A549 (cell line): ENCODE results near the gene DNM3. TPM values are rescaled to one million over a fixed set of nuclear protein-coding genes. Genes with fewer than 3 reads are reported as not detected.

Experiments used
- ATAC-seq, 2 experiments: fragments of 200-7000 bp in 1 of 2; fragments of >200 bp in 1 of 2; cut with Nextera tagmentation in 1 of 2; cut with Tn5 transposase in 1 of 2; 3 replicates each; pipeline versions ENCODE4 v1.8.0 to v1.9.1; 2018 to 2020; ENCODE audit warnings: mild to moderate bottlenecking in 1 of 2, moderate library complexity in 1 of 2
- CTCF ChIA-PET: fragments of 300-600 bp; sonication (Branson Sonifier 250); formaldehyde crosslinking; extraction: SDS; loops from one replicate; lab custom pipeline; 2021; ENCODE audit warnings: antibody characterized with exemption, inconsistent platforms; lab: Yijun Ruan, JAX
- POLR2A ChIA-PET: fragments of 350-600 bp; formaldehyde crosslinking; extraction: SDS; loops from one replicate; lab custom pipeline; 2021; ENCODE audit warnings: antibody characterized with exemption, inconsistent platforms; lab: Yijun Ruan, JAX
- DNase-seq, 2 experiments: peaks; one replicate each; pipeline versions ENCODE4 v3.0.0 to v3.0.0-alpha.2; 2011 to 2016; ENCODE audit warnings: low read depth in 1 of 2, low spot score in 1 of 2
- FAIRE-seq: peaks from 2 replicates; lab custom pipeline; 2011; peaks lifted over from hg19 to GRCh38; lab: Jason Lieb, UNC
- H3K27ac ChIP-seq, 2 experiments: fragments of >200 bp; sonication (Bioruptor Twin); formaldehyde crosslinking; 3 replicates each; pipeline ENCODE4 v1.5.1; 2016 to 2017
- H3K4me1 ChIP-seq: fragments of >200 bp; sonication (Bioruptor Twin); formaldehyde crosslinking; 3 replicates; pipeline ENCODE4 v1.6.1; 2016
- H3K4me2 ChIP-seq: fragments of >200 bp; sonication (Bioruptor Twin); formaldehyde crosslinking; 3 replicates; pipeline ENCODE4 v1.6.1; 2016
- H3K4me3 ChIP-seq: fragments of >200 bp; sonication (Bioruptor Twin); formaldehyde crosslinking; 3 replicates; pipeline ENCODE4 v1.5.1; 2016
- H3K9me3 ChIP-seq: fragments of >200 bp; sonication (Bioruptor Twin); formaldehyde crosslinking; 3 replicates; pipeline ENCODE4 v1.6.1; 2016
- CEBPB ChIP-seq, 2 experiments: fragments of >200 bp in 1 of 2; sonication (Bioruptor Twin) in 1 of 2; formaldehyde crosslinking in 1 of 2; IDR thresholded peaks; 2 replicates each; pipeline ENCODE4 v1.6.1; 2012 to 2016
- CTCF ChIP-seq: fragments of >200 bp; sonication (Bioruptor Twin); formaldehyde crosslinking; IDR thresholded peaks from 3 replicates; pipeline ENCODE4 v1.5.1; 2016
- E2F6 ChIP-seq: IDR thresholded peaks from 2 replicates; pipeline ENCODE4 v1.6.1; 2012; ENCODE audit warnings: low read depth, borderline replicate concordance
- EHF ChIP-seq: fragments of 250-450 bp; sonication (Bioruptor Pico); IDR thresholded peaks from 2 replicates; pipeline ENCODE4 v1.5.0; 2020; ENCODE audit warnings: mild to moderate bottlenecking
- ELK1 ChIP-seq: fragments of 150-350 bp; IDR thresholded peaks from 2 replicates; pipeline ENCODE4 v1.6.1; 2014; ENCODE audit warnings: low read depth, mild to moderate bottlenecking, low read length
- FOSB ChIP-seq: fragments of 250-450 bp; sonication (Bioruptor Pico); IDR thresholded peaks from 2 replicates; pipeline ENCODE4 v1.5.0; 2020; ENCODE audit warnings: mild to moderate bottlenecking, moderate library complexity
- GATA3 ChIP-seq: IDR thresholded peaks from 2 replicates; pipeline ENCODE4 v1.6.1; 2012; ENCODE audit warnings: borderline replicate concordance
- HDAC2 ChIP-seq: fragments of 200-600 bp; sonication (generic); IDR thresholded peaks from 2 replicates; pipeline ENCODE4 v1.6.1; 2016
- HMGXB4 ChIP-seq: fragments of 250-450 bp; sonication (Bioruptor Pico); IDR thresholded peaks from 2 replicates; pipeline ENCODE4 v1.5.0; 2021; ENCODE audit warnings: mild to moderate bottlenecking, moderate library complexity, borderline replicate concordance
- JUN ChIP-seq, 2 experiments: fragments of >200 bp; sonication (Bioruptor Twin); formaldehyde crosslinking; IDR thresholded peaks; 2 replicates in 1 of 2; 3 replicates in 1 of 2; pipeline ENCODE4 v1.6.1; 2016 to 2017
- KDM1A ChIP-seq: fragments of 200-600 bp; sonication (generic); IDR thresholded peaks from 2 replicates; pipeline ENCODE4 v1.6.1; 2016; ENCODE audit warnings: low read depth, mild to moderate bottlenecking
- KDM5A ChIP-seq: fragments of 200-600 bp; sonication (generic); IDR thresholded peaks from 2 replicates; pipeline ENCODE4 v1.6.1; 2016; ENCODE audit warnings: antibody characterized with exemption, mild to moderate bottlenecking
- MAX ChIP-seq: IDR thresholded peaks from 2 replicates; pipeline ENCODE4 v1.6.1; 2012
- MYC ChIP-seq: IDR thresholded peaks from 2 replicates; pipeline ENCODE4 v1.6.1; 2012; ENCODE audit warnings: mild to moderate bottlenecking, inconsistent platforms, low read length, improper control_type of control experiment, borderline replicate concordance
- NR3C1 ChIP-seq: fragments of >200 bp; sonication (Bioruptor Twin); formaldehyde crosslinking; IDR thresholded peaks from 3 replicates; pipeline ENCODE4 v1.6.1; 2017
- PHF8 ChIP-seq: fragments of 200-600 bp; sonication (generic); IDR thresholded peaks from 2 replicates; pipeline ENCODE4 v1.6.1; 2016; ENCODE audit warnings: low read depth, mild to moderate bottlenecking, antibody characterized with exemption, moderate library complexity, borderline replicate concordance
- POLR2A ChIP-seq: IDR thresholded peaks from 2 replicates; pipeline ENCODE4 v1.6.1; 2012; ENCODE audit warnings: mild to moderate bottlenecking, low read length
- RAD21 ChIP-seq, 2 experiments: fragments of >200 bp in 1 of 2; sonication (Bioruptor Twin) in 1 of 2; formaldehyde crosslinking in 1 of 2; IDR thresholded peaks in 1 of 2; conservative IDR thresholded peaks in 1 of 2; 2 replicates in 1 of 2; 3 replicates in 1 of 2; pipeline ENCODE4 v1.6.1; 2012 to 2018; ENCODE audit warnings: inconsistent platforms in 1 of 2
- RARB ChIP-seq: fragments of 250-450 bp; sonication (Bioruptor Pico); IDR thresholded peaks from 2 replicates; pipeline ENCODE4 v1.8.0; 2021; ENCODE audit warnings: mild to moderate bottlenecking, moderate library complexity
- SMC3 ChIP-seq: fragments of >200 bp; sonication (Bioruptor Twin); formaldehyde crosslinking; IDR thresholded peaks from 3 replicates; pipeline ENCODE4 v1.6.1; 2018; ENCODE audit warnings: inconsistent platforms
- SREBF2 ChIP-seq: fragments of 450-650 bp; IDR thresholded peaks from 2 replicates; pipeline ENCODE4 v1.6.1; 2014; ENCODE audit warnings: mild to moderate bottlenecking, moderate library complexity
- TFCP2L1 ChIP-seq: fragments of 250-450 bp; sonication (Bioruptor Pico); IDR thresholded peaks from 2 replicates; pipeline ENCODE4 v1.5.0; 2021; ENCODE audit warnings: mild to moderate bottlenecking
- TP53 ChIP-seq: fragments of 250-450 bp; sonication (Bioruptor Pico); IDR thresholded peaks from 2 replicates; pipeline ENCODE4 v1.5.0; 2021; ENCODE audit warnings: mild to moderate bottlenecking, moderate library complexity
- ZC3H11A ChIP-seq: fragments of 450-650 bp; IDR thresholded peaks from 2 replicates; pipeline ENCODE4 v1.6.1; 2014; ENCODE audit warnings: antibody characterized with exemption, mild to moderate bottlenecking
- ZFP36 ChIP-seq: fragments of 450-650 bp; IDR thresholded peaks from 2 replicates; pipeline ENCODE4 v1.6.1; 2014; ENCODE audit warnings: borderline replicate concordance; ENCODE audit not compliant: partially characterized antibody
- ZSCAN20 ChIP-seq: fragments of 250-450 bp; sonication (Bioruptor Pico); IDR thresholded peaks from 2 replicates; pipeline ENCODE4 v1.8.0; 2022; ENCODE audit warnings: mild to moderate bottlenecking, moderate library complexity
- WGBS: methylation state at CpG from one replicate; pipeline ENCODE4 v1.1.6; 2017; ENCODE audit errors: missing lambda C conversion rate; 5-methylcytosine and 5-hydroxymethylcytosine counted together
- polyA plus RNA-seq, 4 experiments: library from polyadenylated mRNA; depleted of rRNA in 3 of 4; stranded (reverse); fragments of >200 nt; fragmentation: RNase III in 1 of 4; extraction: RNeasy Plus Mini Kit Qiagen cat#74134 plus additional on column Dnase treatment in 1 of 4; gene quantifications; 2 replicates in 3 of 4; 3 replicates in 1 of 4; pipeline ENCODE4 v1.2.3, GENCODE V29; 2011 to 2017

The DNM3 gene
- polyA plus RNA-seq, 2 of the 4 experiments (the other 2 are of a cell fraction) = 0.57 to 1.5 TPM

GRCh38 chr1:171858696-171859095 lies 17.4 kb downstream of the DNM3 start:
- no peaks in the 10 kb centered on the region for H3K9me3 ChIP-seq
- FAIRE-seq = no peak
- DNase-seq = no peak
- no peak for TF ChIP-seq HDAC2
- TF ChIP-seq ZFP36 = no peak
- no peak for TF ChIP-seq SREBF2
- TF ChIP-seq EHF (CRISPR knock-in tag) = no peak
- no peak for TF ChIP-seq RAD21 (conservative IDR thresholded peaks at IDR 0.05 in 1 of 2, IDR thresholded peaks at IDR 0.05 in 1 of 2)
- TF ChIP-seq TP53 (CRISPR knock-in tag) = no peak
- no peak for TF ChIP-seq SMC3
- no peak for TF ChIP-seq CEBPB (IDR thresholded peaks at IDR 0.05)
- TF ChIP-seq NR3C1 = no peak
- TF ChIP-seq RARB = no peak
- TF ChIP-seq TFCP2L1 (CRISPR knock-in tag) = no peak
- TF ChIP-seq PHF8 = no peak
- TF ChIP-seq E2F6 = no peak
- TF ChIP-seq FOSB (CRISPR knock-in tag) = no peak
- TF ChIP-seq ELK1 = no peak
- no peak for TF ChIP-seq KDM1A
- no peak for TF ChIP-seq ZC3H11A
- TF ChIP-seq ZSCAN20 (CRISPR knock-in tag) = no peak
- ChIA-PET CTCF (interaction anchor here (1.2 to 1.4 kb wide), 2 partner anchors 19 to 126 kb away, joined by 3 read pairs; no protein-coding TSS in a partner anchor), POLR2A (no interaction called here)
- WGBS = 14% methylated on average over 3 of the region's 3 CpGs
- H3K4me1 ChIP-seq = no peaks in the 10 kb centered on the region
- no peak overlapping the region for H3K4me2 ChIP-seq
- H3K27ac ChIP-seq = no peak overlapping the region
- no peak for ATAC-seq
- H3K4me3 ChIP-seq = no peak overlapping the region

GRCh38 chr1:171860696-171861095 lies 19.4 kb downstream of the DNM3 start:
- CTCF ChIA-PET = no interaction called here
- POLR2A ChIA-PET = no interaction called here
- FAIRE-seq (no peak), ATAC-seq (no peak), DNase-seq (no peak)
- TF ChIP-seq JUN (IDR thresholded peaks at IDR 0.05) (no peak), MAX (no peak), KDM5A (no peak), E2F6 (no peak), HMGXB4 (CRISPR knock-in tag) (no peak), NR3C1 (no peak), EHF (CRISPR knock-in tag) (no peak), ELK1 (no peak), PHF8 (no peak), POLR2A (no peak), MYC (no peak), CTCF (no peak), GATA3 (no peak), SREBF2 (no peak), TP53 (CRISPR knock-in tag) (no peak)
- Histone ChIP-seq H3K4me1 (no peaks in the 10 kb centered on the region), H3K9me3 (no peaks in the 10 kb centered on the region), H3K4me2 (no peak overlapping the region), H3K27ac (no peak overlapping the region), H3K4me3 (no peak overlapping the region)
- WGBS = 5% methylated on average over 1 of the region's 1 CpG
